Measurements from ENCODE around the gene PRR13.
"Not testable (repeated sequence)": the region's sequence is repeated elsewhere in the genome, so short reads cannot be mapped to it uniquely, and the experiment has no call there.

PRR13 gene

DNA sequence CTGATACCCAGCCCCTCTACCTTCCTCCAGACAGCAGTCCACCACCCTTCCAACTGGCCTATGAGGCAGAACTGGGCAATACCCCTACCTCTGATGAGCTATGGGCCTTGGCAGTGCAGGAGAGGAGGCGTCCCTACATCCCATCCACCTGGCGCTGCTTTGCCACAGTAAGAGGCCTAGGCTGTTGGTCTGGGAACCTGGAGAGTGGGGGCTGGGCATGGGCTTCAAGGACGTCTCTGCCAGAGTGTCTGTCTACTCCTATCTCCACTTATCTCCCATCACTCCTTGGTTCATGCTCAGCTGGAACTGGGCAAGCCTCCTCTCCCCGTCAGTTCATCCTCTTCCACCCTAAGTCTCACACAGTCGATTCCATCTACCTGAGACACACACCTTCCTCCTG is 11.4 kb upstream of the PRR13 start:
- in situ Hi-C loops (cut with MboI; ENCODE audit: low pct_unique_long_range_greater_than_20kb, low sequenced_read_pairs) = no loop called here
- no peak for DNase-seq

GRCh38 chr12:53431187-53431586 is 10.3 kb upstream of the PRR13 start:
- no peak for DNase-seq
- in situ Hi-C loops (cut with MboI; ENCODE audit: low pct_unique_long_range_greater_than_20kb, low sequenced_read_pairs) = no loop called here

GRCh38 chr12:53435326-53435725 is 6.2 kb upstream of the PRR13 start:
- in situ Hi-C loops (cut with MboI; ENCODE audit: low pct_unique_long_range_greater_than_20kb, low sequenced_read_pairs); DNase-seq: not testable (repeated sequence)

DNA sequence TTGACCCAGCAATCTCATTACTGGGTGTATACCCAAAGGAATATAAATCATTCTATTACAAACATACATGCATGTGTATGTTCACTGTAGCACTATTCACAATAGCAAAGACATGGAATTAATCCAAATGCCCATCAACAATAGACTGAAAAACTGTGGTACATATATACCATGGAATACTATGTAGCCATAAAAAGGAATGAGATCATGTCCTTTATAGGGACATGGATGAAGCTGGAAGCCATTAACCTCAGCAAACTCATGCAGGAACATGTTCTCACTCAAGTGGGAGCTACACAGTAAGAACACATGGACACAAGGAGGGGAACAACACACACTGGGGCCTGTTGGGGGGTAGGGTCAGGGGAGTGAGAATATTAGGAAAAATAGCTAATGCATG is 2.0 kb upstream of the PRR13 start:
- in situ Hi-C loops (cut with MboI; ENCODE audit: low pct_unique_long_range_greater_than_20kb, low sequenced_read_pairs) = not testable (repeated sequence)

DNA sequence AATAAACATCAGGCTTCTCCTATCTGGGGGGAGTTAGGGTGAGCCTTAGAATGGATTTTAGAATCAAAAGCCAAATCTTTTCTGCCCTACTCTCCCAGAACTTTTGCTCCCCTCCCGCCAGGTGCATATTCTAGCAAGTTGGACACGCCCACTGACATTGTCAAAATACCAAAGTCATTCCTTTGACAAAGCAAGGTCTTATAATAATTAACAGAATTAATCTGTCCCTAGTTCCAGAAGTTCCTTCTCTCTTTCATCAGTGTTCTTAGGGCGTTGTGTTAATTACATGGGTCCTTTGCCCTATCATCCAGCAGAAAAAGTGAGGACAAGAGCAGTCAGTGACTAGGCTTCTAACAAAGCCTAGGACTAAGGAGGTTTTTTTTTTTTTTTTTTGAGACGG is 2.4 kb downstream of the PRR13 start:
- no peak for DNase-seq
- in situ Hi-C loops (cut with MboI; ENCODE audit: low pct_unique_long_range_greater_than_20kb, low sequenced_read_pairs) = no loop called here

More for the DNA sequence above, 2.0 kb upstream of the PRR13 start:
- DNase-seq = not testable (repeated sequence)

DNA sequence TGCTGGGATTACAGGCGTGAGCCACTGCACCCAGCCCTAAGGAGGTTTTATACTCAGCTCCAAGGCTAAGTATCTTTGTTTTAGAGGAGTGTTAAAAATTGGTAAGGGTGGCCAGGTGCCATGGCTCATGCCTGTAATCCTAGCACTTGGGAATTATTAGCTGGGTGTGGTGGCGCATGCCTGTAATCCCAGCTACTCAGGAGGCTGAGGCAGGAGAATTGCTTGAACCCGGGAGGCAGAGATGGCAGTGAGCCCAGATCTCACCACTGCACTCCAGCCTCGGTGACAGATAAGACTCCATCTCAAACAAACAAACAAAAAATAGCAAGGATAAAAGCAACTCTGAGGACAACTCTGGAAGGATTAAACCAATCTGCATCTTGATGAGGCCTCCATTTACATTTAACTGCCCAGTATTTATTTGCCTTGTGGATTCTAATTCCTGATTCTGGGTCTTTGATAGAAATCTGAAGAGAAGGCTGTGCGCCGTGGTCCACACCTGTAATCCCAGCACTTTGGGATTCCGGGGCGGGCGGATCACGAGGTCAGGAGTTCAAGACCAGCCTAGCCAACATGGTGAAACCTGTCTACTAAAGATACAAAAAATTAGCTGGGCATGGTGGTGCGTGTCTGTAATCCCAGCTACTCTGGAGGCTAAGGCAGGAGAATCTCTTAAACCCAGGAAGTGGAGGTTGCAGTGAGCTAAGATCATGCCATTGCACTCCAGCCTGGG is 3.2 kb downstream of the PRR13 start:
- DNase-seq; in situ Hi-C loops (cut with MboI; ENCODE audit: low pct_unique_long_range_greater_than_20kb, low sequenced_read_pairs): not testable (repeated sequence)

DNA sequence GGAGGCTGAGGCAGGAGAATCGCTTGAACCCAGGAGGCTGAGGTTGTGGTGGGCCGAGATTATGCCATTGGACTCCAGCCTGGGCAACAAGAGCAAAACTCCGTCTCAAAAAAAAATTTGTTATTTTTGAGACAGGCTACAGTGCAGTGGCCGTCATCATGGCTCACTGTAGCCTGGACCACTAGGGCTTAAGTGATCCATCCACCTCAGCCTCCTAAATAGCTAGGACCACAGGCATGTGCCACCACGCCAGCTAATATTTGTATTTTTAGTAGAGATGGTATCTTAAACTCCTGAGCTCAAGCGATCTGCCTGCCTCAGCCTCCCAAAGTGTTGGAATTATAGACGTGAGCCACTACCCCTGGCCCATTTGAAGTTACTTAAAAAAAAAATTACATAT is 9.4 kb downstream of the PRR13 start:
- DNase-seq = no peak
- in situ Hi-C loops (cut with MboI; ENCODE audit: low pct_unique_long_range_greater_than_20kb, low sequenced_read_pairs) = no loop called here

GRCh38 chr12:53451661-53452158 is 10.2 kb downstream of the PRR13 start, which contains the start of gene PCBP2:
PCBP2 (plus strand) TSS chr12:53452102; CDS start chr12:53454801, 2,699 bp downstream.
- DNase-seq = peak; percentile 99
- in situ Hi-C loops (cut with MboI; ENCODE audit: low pct_unique_long_range_greater_than_20kb, low sequenced_read_pairs) = no loop called here

GRCh38 chr12:53452159-53453077 is 10.9 kb downstream of the PRR13 start:
- DNase-seq = peak; percentile 68

GRCh38 chr12:53453953-53454640 is 12.6 kb downstream of the PRR13 start:
- DNase-seq = no peak
- in situ Hi-C loops (cut with MboI; ENCODE audit: low pct_unique_long_range_greater_than_20kb, low sequenced_read_pairs) = no loop called here

More at GRCh38 chr12:53452159-53453077, 10.9 kb downstream of the PRR13 start:
- in situ Hi-C loops (cut with MboI; ENCODE audit: low pct_unique_long_range_greater_than_20kb, low sequenced_read_pairs) = no loop called here

DNA sequence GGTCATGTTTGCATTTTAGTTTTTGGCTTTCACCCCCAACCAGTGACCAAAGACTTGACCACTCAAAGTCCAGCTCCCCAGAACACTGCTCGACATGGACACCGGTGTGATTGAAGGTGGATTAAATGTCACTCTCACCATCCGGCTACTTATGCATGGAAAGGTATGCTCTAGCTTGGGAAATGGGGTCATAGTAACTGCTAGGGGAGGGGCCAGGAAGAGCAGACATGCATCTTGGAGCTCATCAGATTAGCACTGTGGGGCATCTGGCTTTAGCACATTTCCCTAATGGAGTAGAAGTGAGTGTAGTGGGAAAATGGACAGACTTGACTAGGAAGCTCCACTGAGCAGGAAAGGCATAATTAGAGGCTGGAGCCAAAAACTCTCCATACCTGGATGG is 13.2 kb downstream of the PRR13 start:
- DNase-seq = no peak
- in situ Hi-C loops (cut with MboI; ENCODE audit: low pct_unique_long_range_greater_than_20kb, low sequenced_read_pairs) = no loop called here

GRCh38 chr12:53456654-53457366 is 15.3 kb downstream of the PRR13 start:
- no peak for DNase-seq

GRCh38 chr12:53459097-53459496 is 17.6 kb downstream of the PRR13 start:
- no peak for DNase-seq
- in situ Hi-C loops (cut with MboI; ENCODE audit: low pct_unique_long_range_greater_than_20kb, low sequenced_read_pairs) = no loop called here

More at GRCh38 chr12:53456654-53457366, 15.3 kb downstream of the PRR13 start:
- in situ Hi-C loops (cut with MboI; ENCODE audit: low pct_unique_long_range_greater_than_20kb, low sequenced_read_pairs) = no loop called here

GRCh38 chr12:53461059-53461458 is 19.5 kb downstream of the PRR13 start:
- in situ Hi-C loops (cut with MboI; ENCODE audit: low pct_unique_long_range_greater_than_20kb, low sequenced_read_pairs) = no loop called here
- no peak for DNase-seq

DNA sequence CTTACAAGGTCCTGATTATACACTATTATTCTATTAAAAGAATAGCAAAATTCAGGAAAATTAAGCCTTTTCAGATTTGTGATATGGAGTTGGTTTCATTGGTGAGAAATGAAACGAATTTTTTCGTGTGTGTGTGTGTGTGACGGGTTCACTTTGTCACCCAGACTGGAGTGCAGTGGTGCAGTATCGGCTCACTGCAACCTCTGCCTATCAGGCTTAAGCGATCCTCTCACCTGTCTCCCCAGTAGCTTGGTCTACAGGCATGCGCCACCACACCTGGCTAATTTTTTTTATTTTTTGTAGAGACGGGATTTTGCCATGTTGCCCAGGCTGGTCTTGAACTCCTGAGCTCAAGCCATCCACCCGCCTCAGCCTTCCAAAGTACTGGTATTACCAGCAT is 20.1 kb downstream of the PRR13 start:
- in situ Hi-C loops (cut with MboI; ENCODE audit: low pct_unique_long_range_greater_than_20kb, low sequenced_read_pairs) = no loop called here
- DNase-seq = no peak

- no peak for DNase-seq
- in situ Hi-C loops (cut with MboI; ENCODE audit: low pct_unique_long_range_greater_than_20kb, low sequenced_read_pairs) = no loop called here
These were observed 21.4 kb downstream of the PRR13 start for GRCh38 chr12:53462935-53463334.

DNA sequence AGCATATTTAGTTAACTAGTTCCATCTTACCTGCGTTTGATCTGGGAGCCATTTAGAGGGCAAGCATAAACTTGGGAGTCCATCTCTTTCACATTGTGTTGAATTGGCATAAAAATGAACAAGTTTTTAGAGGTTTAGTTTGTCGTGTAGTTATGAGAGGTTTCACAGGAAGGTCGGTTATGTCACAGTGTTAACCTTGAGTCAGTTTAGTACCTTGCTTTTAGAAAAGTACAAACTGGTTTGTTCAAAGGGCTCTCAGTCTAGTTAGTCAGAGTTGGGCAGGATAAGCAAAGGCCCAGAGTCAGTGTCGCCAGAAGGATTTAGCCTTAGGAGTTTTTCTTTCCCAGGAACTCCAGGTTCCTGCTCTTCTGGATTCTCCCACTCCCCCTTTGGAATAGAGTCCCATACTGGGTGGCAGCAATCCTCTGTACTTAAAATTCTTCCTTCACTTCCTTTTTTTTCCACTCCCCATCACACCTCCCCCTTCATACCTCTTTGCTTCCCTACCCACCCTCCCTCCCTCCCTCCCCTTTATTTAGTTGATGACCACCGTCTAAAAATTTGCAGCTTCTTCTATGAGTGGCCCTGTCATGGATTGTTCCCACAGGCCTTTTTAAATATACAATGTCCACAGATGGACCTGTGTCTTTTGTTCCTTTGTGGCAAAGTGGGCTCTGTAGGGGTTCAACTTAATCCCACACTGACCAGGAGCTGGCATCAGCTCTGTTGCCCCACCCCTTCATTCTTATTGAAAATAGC is 22.4 kb downstream of the PRR13 start:
- in situ Hi-C loops (cut with MboI; ENCODE audit: low pct_unique_long_range_greater_than_20kb, low sequenced_read_pairs) = no loop called here
- DNase-seq = no peak
